Fibroblast of lung (primary cell): ENCODE data around the gene FH. TPM values are rescaled to one million over a fixed set of nuclear protein-coding genes. Genes with fewer than 3 reads are reported as not detected.
A peak's percentile ranks its signal among the peaks of the same experiment; 100 is the strongest.

Source experiments
- DNase-seq, 2 donors: peaks; one replicate each; pipeline versions ENCODE4 v3.0.0 to v3.0.0-alpha.2; 2010; ENCODE audit warnings: low read depth in 2 of 2
- H2AFZ ChIP-seq: 2 replicates; pipeline ENCODE4 v1.5.1; 2012; ENCODE audit warnings: low read length, control low read depth, inconsistent platforms
- H3K27ac ChIP-seq: 2 replicates; pipeline ENCODE4 v1.5.1; 2011; ENCODE audit warnings: low read length, control low read depth; ENCODE audit not compliant: insufficient read depth
- H3K27me3 ChIP-seq: 2 replicates; pipeline ENCODE4 v1.5.1; 2011; ENCODE audit warnings: mild to moderate bottlenecking, low read length; ENCODE audit not compliant: control insufficient read depth, insufficient read depth
- H3K36me3 ChIP-seq: 2 replicates; pipeline ENCODE4 v1.5.1; 2011; ENCODE audit warnings: low read length; ENCODE audit not compliant: control insufficient read depth, insufficient read depth
- H3K4me1 ChIP-seq: 2 replicates; pipeline ENCODE4 v1.5.1; 2011; ENCODE audit warnings: low read length; ENCODE audit not compliant: control insufficient read depth, insufficient read depth; ENCODE audit errors: extremely low read depth
- H3K4me2 ChIP-seq: 2 replicates; pipeline ENCODE4 v1.5.1; 2011; ENCODE audit warnings: low read length, control low read depth; ENCODE audit not compliant: insufficient read depth; ENCODE audit errors: extremely low read depth
- H3K4me3 ChIP-seq, 4 experiments: fragments of 200-600 bp in 1 of 4; sonication (generic) in 1 of 4; replicated peaks in 1 of 4; 2 replicates each; pipeline ENCODE4 v1.5.1; 2011 to 2016; ENCODE audit warnings: low read length in 4 of 4, low read depth in 3 of 4, mild to moderate bottlenecking in 3 of 4, control low read depth in 2 of 4, inconsistent platforms in 1 of 4, mixed read lengths in 1 of 4; ENCODE audit not compliant: insufficient read depth in 1 of 4; ENCODE audit errors: control extremely low read depth in 1 of 4
- H3K79me2 ChIP-seq: 2 replicates; pipeline ENCODE4 v1.5.1; 2012; ENCODE audit warnings: mild to moderate bottlenecking, low read length, inconsistent platforms; ENCODE audit not compliant: control insufficient read depth, insufficient read depth
- H3K9ac ChIP-seq: 2 replicates; pipeline ENCODE4 v1.5.1; 2011; ENCODE audit warnings: mild to moderate bottlenecking, low read length, control low read depth; ENCODE audit not compliant: insufficient read depth
- H3K9me3 ChIP-seq: 2 replicates; pipeline ENCODE4 v1.5.1; 2012; ENCODE audit warnings: low read depth, low read length; ENCODE audit not compliant: control insufficient read depth, insufficient read depth
- H4K20me1 ChIP-seq: 2 replicates; pipeline ENCODE4 v1.5.1; 2011; ENCODE audit warnings: low read length; ENCODE audit not compliant: control insufficient read depth, insufficient read depth; ENCODE audit errors: extremely low read depth
- EZH2 ChIP-seq: IDR thresholded peaks from 2 replicates; pipeline ENCODE4 v1.5.1; 2012; ENCODE audit warnings: low read length, control low read depth, mild to moderate bottlenecking; ENCODE audit errors: missing control alignments
- polyA minus RNA-seq: library from RNA; depleted of rRNA, polyadenylated mRNA; stranded (reverse); fragments of >200 nt; gene quantifications from 2 replicates; pipeline ENCODE4 v1.2.3, GENCODE V29; 2011; ENCODE audit warnings: low replicate concordance
- polyA plus RNA-seq, 2 donors: library from polyadenylated mRNA; depleted of rRNA in 1 of 2; stranded (reverse) in 1 of 2; unstranded in 1 of 2; fragments of >200 nt; gene quantifications; 2 replicates each; pipeline ENCODE4 v1.2.1, GENCODE V29; 2011 to 2012; ENCODE audit warnings: missing spikeins in 1 of 2
- total RNA-seq: library from RNA; depleted of rRNA; stranded (reverse); fragments of >200 nt; gene quantifications from 2 replicates; pipeline ENCODE4 v1.2.1, GENCODE V29; 2014
- TF ChIP-seq, protein P1 (sequence below), 2 donors: IDR thresholded peaks in 1 of 2; conservative IDR thresholded peaks in 1 of 2; 1 replicate in 1 of 2; 2 replicates in 1 of 2; pipeline ENCODE4 v1.5.1; 2011 to 2012; ENCODE audit warnings: low read length in 2 of 2, control low read depth in 1 of 2, inconsistent platforms in 1 of 2, low read depth in 1 of 2, mild to moderate bottlenecking in 1 of 2

The FH gene
- total RNA-seq (102 and 118 TPM in 2 replicates), polyA plus RNA-seq (118 and 173 TPM in 2 replicates), polyA minus RNA-seq (7.1 and 15.1 TPM in 2 replicates)
- polyA plus RNA-seq (2012): 87.1 and 153 TPM in 2 replicates

DNA sequence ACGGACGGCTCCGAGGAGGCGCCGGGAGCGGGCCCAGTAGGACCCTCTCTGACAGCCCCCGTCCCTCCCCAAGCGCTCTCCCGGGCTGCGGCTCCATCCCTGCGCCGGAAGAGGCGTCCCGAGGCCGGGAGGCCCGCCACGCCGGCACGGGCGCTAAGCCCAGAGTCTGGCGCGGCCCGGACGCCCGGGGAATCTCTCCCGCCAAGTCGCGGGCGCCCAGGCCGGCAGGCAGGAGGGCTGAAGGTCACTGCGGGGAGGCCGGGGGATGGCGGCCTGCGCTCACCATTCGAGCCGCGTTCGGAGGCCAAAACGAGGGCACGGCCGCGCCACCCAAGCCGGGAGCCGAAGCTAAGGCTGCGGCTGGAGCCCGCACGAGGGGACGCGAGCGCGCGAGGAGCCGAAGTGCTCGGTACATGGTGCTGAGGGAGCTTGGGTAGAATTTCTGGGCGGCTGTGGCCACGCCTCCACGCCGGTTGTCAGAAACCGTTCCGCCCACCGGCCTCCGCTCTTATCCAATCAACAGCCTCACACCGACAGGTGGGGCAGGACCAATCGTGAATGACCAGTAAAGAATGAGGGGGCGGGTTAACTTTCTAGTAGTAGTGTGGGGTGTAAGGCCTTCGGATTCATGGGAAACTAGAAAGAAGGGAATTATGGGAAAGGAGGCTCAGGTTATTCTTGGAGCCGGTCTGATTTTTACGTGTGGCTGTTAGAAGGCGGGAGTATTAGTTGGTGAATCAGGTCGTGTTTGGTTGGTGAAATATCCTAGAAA is at the start of gene FH:
TSS of gene FH (minus strand) at position 448 of the 772 bp plus-strand sequence. CDS start at position 415, 33 bp downstream.
- Histone ChIP-seq H3K4me2 (peak within 1 kb of the TSS; percentile 95), H3K27ac (peak within 1 kb of the TSS; percentile 81), H3K4me3 (peak within 1 kb of the TSS; percentile 72 to 90 (median 84))

DNA sequence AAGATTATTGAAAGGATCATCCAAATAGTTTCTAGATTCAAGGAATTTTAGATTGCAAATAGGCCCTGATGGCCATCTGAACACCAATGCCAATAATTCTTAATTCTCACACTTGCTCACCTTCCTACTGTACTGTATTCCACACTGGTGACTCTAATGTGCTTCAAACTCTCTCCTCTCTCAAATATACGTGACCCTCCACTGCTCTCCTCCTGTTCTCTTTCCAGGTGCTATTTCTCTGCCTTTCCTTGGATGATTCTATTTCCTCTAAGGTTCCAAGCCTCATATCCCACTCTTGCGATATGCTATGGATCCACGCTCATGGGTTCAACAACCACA is 41.3 kb upstream of the FH start:
- Histone ChIP-seq H2AFZ (no peak overlapping the region), H3K79me2 (no peaks in the 10 kb centered on the region), H3K4me1 (no peaks in the 10 kb centered on the region), H3K4me3 (no peak overlapping the region), H3K27me3 (no peaks in the 10 kb centered on the region), H3K9me3 (no peaks in the 10 kb centered on the region), H3K27ac (no peak overlapping the region), H3K4me2 (no peak overlapping the region), H3K9ac (no peak overlapping the region), H4K20me1 (no peaks in the 10 kb centered on the region), H3K36me3 (no peaks in the 10 kb centered on the region)
- TF ChIP-seq, protein P1, sequence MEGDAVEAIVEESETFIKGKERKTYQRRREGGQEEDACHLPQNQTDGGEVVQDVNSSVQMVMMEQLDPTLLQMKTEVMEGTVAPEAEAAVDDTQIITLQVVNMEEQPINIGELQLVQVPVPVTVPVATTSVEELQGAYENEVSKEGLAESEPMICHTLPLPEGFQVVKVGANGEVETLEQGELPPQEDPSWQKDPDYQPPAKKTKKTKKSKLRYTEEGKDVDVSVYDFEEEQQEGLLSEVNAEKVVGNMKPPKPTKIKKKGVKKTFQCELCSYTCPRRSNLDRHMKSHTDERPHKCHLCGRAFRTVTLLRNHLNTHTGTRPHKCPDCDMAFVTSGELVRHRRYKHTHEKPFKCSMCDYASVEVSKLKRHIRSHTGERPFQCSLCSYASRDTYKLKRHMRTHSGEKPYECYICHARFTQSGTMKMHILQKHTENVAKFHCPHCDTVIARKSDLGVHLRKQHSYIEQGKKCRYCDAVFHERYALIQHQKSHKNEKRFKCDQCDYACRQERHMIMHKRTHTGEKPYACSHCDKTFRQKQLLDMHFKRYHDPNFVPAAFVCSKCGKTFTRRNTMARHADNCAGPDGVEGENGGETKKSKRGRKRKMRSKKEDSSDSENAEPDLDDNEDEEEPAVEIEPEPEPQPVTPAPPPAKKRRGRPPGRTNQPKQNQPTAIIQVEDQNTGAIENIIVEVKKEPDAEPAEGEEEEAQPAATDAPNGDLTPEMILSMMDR (conservative IDR thresholded peaks at IDR 0.05 in 1 of 2, IDR thresholded peaks at IDR 0.05 in 1 of 2; ENCODE audit: low read depth in 1 of 2, low read length in 2 of 2): no peak
- TF ChIP-seq EZH2: no peak
- DNase-seq: no peak

More for the DNA sequence above, at the start of gene FH:
- TF ChIP-seq, protein P1 (conservative IDR thresholded peaks at IDR 0.05 in 1 of 2, IDR thresholded peaks at IDR 0.05 in 1 of 2; ENCODE audit: low read depth in 1 of 2, low read length in 2 of 2): no peak
- no peak for TF ChIP-seq EZH2
- Histone ChIP-seq H3K79me2 (peaks cover 43% of the 10 kb centered on the region), H3K27me3 (peaks cover 6% of the 10 kb centered on the region), H3K4me1 (peaks cover 2% of the 10 kb centered on the region), H3K9me3 (no peaks in the 10 kb centered on the region), H3K36me3 (no peaks in the 10 kb centered on the region), H4K20me1 (no peaks in the 10 kb centered on the region), H2AFZ (peak within 1 kb of the TSS; percentile 72), H3K9ac (peak within 1 kb of the TSS; percentile 85)
- peak; percentile 98 for DNase-seq

DNA sequence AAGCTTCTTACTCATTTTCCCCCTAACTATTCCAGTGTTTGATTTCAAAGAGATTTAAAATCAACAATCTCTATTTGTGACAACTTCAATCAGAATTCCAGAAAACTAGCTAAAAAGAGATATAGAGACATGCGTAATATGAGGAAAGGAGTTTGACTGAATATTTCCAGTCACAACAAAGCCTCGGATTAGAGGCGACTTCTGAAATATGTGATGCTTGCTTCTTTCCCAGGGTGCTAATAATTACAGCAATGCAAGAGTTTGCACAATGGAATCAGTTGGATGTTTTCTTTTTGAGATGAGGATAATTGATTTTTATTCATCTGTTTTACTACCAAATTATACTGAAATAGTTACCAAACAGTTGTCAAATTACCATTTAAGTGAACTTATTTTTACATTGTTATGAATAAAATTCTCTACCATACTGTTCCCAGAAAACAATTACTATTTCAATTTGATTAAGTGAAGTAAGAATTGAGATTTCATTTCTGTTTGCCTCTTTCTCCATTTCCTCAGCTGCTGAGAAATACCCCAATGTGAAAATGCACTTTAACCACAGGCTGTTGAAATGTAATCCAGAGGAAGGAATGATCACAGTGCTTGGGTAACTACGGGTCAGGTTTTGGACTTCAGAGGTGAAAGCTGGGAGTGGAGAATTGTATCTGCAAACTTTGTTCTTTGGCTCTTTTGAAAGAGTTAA is 40.7 kb upstream of the FH start:
- H3K9me3 ChIP-seq: no peaks in the 10 kb centered on the region
- no peak overlapping the region for H3K9ac ChIP-seq
- no peak overlapping the region for H2AFZ ChIP-seq
- no peak for TF ChIP-seq EZH2
- TF ChIP-seq, protein P1 (conservative IDR thresholded peaks at IDR 0.05 in 1 of 2, IDR thresholded peaks at IDR 0.05 in 1 of 2; ENCODE audit: low read depth in 1 of 2, low read length in 2 of 2): no peak
- H3K4me3 ChIP-seq: no peak overlapping the region
- H3K36me3 ChIP-seq: no peaks in the 10 kb centered on the region
- no peaks in the 10 kb centered on the region for H3K79me2 ChIP-seq
- H4K20me1 ChIP-seq: no peaks in the 10 kb centered on the region
- H3K4me1 ChIP-seq: no peaks in the 10 kb centered on the region
- H3K4me2 ChIP-seq: no peak overlapping the region
- H3K27me3 ChIP-seq: no peaks in the 10 kb centered on the region
- DNase-seq: no peak
- no peak overlapping the region for H3K27ac ChIP-seq
